ENCODE results near the gene IL1R1.
"Not testable (repeated sequence)": the region's sequence is repeated elsewhere in the genome, so short reads cannot be mapped to it uniquely, and the experiment has no call there.

Gene IL1R1, protein sequence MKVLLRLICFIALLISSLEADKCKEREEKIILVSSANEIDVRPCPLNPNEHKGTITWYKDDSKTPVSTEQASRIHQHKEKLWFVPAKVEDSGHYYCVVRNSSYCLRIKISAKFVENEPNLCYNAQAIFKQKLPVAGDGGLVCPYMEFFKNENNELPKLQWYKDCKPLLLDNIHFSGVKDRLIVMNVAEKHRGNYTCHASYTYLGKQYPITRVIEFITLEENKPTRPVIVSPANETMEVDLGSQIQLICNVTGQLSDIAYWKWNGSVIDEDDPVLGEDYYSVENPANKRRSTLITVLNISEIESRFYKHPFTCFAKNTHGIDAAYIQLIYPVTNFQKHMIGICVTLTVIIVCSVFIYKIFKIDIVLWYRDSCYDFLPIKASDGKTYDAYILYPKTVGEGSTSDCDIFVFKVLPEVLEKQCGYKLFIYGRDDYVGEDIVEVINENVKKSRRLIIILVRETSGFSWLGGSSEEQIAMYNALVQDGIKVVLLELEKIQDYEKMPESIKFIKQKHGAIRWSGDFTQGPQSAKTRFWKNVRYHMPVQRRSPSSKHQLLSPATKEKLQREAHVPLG

GRCh38 chr2:102141970-102142828 is at the start of gene IL1R1:
TSS of gene IL1R1 (plus strand) at chr2:102142746. CDS start at chr2:102157725, 14,979 bp downstream.
- peak; percentile 69 for DNase-seq

DNA sequence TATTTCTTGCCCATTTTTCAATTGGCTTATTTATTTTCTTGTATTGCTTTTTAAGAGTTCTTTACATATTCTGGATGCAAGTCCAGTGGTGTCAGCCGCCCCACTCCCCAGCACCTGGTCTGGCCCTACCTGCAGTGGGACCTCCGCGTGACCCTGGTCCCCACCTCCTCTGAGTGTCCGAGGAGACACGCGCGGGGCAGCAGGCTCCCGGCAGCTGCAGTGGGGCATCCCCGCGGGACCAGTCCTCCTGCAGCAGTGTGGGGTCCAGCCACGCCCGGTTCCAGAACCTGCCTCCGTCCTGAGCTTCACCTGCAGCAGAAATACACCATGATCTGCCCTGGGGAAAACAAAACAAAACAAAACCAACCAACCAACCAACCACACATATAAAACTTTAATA is 48.9 kb upstream of the IL1R1 start:
- no peak for DNase-seq

DNA sequence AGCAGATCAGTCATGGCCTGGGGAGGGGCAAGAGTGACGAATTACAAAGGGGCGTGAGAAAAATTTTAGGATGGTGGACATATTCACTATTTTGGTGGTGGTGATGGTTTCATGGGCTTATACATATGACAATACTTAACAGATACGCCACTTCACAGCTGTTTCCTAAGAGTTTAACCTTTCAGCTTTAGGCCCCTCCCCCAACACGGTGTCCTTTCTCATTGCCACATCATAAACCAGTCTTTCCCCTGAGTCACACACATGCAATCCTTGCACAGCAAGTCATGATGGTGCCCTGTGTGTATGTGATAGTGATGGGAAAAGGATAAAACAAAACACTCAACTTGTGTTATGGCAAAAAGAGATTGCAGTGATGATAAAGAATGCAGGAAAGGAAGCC is 47.6 kb upstream of the IL1R1 start:
- no peak for DNase-seq

- DNase-seq, result no peak
Observed at GRCh38 chr2:102096103-102096502, 46.4 kb upstream of the IL1R1 start.

DNA sequence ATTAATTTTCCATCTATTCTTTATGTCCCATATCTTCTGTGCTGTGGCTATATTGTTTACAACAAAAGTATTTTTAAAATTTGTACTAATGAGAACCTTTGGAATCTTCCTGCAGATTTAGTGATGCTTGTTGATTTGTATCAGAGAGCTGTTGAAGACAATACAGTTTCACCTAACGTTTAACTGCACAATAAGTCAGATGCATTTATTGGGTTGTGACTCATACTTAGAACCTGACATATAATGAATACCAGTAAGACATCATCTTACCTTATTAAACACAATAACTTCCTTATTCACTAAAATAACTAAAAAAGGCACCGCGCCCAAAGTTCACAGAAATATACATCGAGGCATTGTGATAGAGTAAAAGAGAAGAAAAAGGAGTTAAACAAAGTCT is 43.8 kb upstream of the IL1R1 start:
- DNase-seq, result no peak

GRCh38 chr2:102099536-102100298 is 42.8 kb upstream of the IL1R1 start:
- DNase-seq, result no peak

- no peak for DNase-seq
Observed at GRCh38 chr2:102100371-102101096, 42.0 kb upstream of the IL1R1 start.

- DNase-seq, result no peak
Observed at GRCh38 chr2:102101097-102101848, 41.3 kb upstream of the IL1R1 start.

DNA sequence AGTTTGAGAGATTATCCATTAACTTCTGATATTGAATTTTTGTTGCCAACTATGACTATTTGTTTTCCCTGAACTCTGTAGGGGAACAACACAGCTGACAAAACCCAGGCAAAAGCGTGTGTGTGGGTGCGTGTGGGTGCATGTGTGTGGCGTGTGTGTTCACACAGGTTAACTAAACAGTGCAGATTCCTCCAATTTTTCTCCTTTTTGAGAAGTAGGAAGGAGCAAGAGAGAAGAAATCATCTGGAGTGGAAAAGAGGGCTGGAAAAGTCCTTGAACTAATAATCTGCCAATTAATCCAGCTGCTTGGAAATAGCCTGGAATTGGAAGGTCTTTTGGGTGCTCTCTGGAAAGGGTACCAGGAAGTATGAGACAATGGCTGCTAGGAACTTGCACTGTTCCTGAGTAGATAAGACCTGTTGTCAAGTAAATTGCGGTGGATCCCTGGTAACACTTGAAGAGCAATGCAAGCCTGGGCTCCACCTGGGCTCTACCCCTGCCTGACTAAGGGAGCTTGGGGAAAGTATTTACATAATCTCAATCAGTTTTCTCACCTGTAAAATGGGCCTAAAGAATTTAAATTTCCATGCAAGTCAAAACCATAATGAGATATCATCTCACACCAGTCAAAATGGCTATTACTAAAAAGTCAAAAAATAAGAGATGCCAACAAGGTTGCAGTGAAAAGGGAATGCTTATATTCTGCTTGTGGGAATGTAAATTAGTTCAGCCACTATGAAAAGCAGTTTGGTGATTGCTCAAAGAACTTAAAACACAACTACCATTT is 40.5 kb upstream of the IL1R1 start:
- no peak for DNase-seq

DNA sequence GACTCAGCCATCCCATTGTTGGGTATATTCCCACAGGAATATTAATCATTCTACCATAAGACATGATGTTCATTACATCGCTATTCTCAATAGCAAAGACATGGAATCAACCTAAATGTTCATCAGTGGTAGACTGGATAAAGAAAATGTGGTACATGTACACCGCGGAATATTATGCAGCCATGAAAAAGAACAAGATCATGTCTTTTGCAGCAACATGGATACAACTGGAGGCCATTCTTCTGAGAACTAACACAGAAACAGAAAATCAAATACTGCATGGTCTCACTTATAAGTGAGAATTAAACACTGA is 40.0 kb upstream of the IL1R1 start:
- DNase-seq, result not testable (repeated sequence)

- no peak for DNase-seq
Observed at GRCh38 chr2:102103284-102103683, 39.3 kb upstream of the IL1R1 start.

DNA sequence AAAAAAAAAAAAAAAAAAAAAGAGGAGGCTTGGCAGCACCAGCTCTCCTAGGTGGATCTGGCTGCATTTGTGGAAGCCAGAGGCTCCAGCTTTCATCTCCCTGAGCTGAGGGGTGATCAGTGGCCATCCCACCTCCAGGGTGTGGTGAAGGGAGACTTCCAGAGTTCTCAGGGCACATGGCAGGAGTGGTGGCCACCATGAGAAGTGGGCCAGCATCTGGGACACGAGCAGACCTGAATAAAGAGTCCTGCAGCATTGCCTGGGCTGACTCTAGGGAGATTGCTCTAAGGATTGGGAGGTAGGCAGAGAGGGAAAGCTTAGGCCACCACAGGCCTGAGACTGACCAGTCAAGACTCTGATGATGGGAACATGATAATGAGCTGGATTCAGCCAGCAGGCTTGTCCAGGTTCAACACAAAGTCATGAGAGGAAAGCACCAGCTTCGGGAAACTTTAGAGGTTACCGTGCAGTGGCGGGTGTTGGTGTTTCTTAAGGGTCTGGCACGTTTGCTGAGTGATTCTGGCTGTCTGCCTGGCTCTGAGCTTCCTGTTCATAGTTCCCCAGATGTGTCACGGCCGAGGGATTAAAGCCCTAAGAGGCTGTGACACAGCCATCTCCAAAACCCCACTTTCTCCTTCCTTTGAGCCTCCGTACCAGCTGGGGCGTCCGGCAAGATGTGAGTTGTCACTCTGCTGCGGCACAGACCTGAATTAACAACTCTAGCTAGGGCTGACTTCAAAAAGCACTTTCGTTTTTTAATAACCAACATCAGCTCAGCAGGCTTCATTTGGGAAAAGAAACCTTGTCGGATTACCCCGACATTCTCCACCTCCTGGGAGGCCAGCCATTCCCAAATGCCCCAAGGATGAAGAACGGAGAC is 38.3 kb upstream of the IL1R1 start:
- DNase-seq, result no peak

DNA sequence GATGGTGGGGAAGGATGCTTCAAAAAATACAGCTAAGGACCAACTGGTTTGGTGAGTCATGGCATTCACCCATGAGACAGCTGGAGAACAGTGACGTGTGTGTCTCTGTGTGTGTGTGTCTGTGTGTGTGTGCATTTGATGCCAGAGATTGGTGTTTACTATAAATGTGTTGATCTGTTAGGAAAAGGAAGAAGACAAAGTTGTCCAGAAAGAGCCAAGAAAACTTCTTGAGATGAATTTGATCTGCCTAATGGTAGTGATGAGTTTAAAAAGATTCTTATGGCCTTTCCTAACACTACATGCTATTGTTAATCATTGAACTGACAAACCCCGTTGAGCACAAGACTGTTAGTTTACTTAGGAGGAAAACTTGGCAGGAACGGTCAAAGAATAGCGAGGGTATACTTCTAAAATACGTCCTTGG is 36.4 kb upstream of the IL1R1 start:
- DNase-seq, result no peak

DNA sequence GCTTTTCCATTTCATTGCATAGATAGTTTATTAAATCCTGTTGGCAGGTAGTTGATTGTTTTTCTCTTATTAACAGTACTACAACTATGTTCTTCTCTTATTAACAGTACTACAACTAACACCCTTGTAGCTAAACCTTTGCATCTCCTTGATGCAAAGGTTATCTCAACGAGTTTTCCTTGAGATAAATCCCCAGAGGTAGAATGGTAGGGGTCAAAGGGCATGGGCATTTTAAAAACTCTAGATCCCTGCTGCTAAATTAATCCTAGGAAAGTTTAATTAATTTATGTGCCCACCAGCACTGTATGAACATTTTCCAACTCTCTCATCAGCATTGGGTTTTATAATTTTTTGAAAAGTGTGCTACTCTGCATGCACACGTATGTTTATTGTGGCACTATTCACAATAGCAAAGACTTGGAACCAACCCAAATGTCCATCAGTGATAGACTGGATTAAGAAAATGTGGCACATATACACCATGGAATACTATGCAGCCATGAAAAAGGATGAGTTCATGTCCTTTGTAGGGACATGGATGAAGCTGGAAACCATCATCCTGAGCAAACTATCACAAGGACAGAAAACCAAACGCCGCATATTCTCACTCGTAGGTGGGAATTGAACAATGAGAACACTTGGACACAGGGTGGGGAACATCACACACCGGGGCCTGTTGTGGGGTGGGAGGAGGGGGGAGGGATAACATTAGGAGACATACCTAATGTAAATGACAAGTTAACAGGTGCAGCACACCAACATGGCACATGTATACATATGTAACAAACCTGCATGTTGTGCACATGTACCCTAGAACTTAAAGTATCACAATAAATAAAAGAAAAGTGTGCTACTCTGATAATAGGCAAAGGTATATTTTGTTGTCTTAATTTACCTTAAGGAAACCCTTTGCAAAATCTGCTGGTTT is 35.5 kb upstream of the IL1R1 start:
- DNase-seq, result not testable (repeated sequence)

- no peak for DNase-seq
Observed at GRCh38 chr2:102107741-102108070, 34.8 kb upstream of the IL1R1 start.

- DNase-seq, result no peak
Observed at GRCh38 chr2:102109016-102109415, 33.5 kb upstream of the IL1R1 start.

- no peak for DNase-seq
Observed at GRCh38 chr2:102110171-102110570, 32.4 kb upstream of the IL1R1 start.

GRCh38 chr2:102110596-102111334 is 31.8 kb upstream of the IL1R1 start:
- DNase-seq, result no peak

All from retina (tissue), 1 donor.